ENCODE measurements around the gene SOBP.

Gene SOBP

GRCh38 chr6:107668743-107669474 is 179.0 kb downstream of the SOBP start:
- no peaks in the 10 kb centered on the region for H3K9me3 ChIP-seq (ENCODE audit: severe bottlenecking)
- H3K4me1 ChIP-seq (ENCODE audit: insufficient read depth, poor library complexity, severe bottlenecking), result no peaks in the 10 kb centered on the region
- TF ChIP-seq CTCF (IDR thresholded peaks at IDR 0.05; ENCODE audit: poor library complexity, severe bottlenecking), result no peak
- no peak overlapping the region for H3K27ac ChIP-seq (ENCODE audit: poor library complexity, severe bottlenecking)
- no peaks in the 10 kb centered on the region for H3K27me3 ChIP-seq (ENCODE audit: insufficient read depth, poor library complexity, severe bottlenecking)
- H3K4me3 ChIP-seq (ENCODE audit: severe bottlenecking), result no peak overlapping the region
- no peaks in the 10 kb centered on the region for H3K36me3 ChIP-seq (ENCODE audit: low read depth)
- ATAC-seq (ENCODE audit: low read depth) (no peak), DNase-seq (ENCODE audit: low spot score) (no peak)

GRCh38 chr6:107670792-107671199 is 180.9 kb downstream of the SOBP start:
- no peak overlapping the region for H3K4me3 ChIP-seq (ENCODE audit: severe bottlenecking)
- H3K36me3 ChIP-seq (ENCODE audit: low read depth), result no peaks in the 10 kb centered on the region
- H3K4me1 ChIP-seq (ENCODE audit: insufficient read depth, poor library complexity, severe bottlenecking), result no peaks in the 10 kb centered on the region
- ATAC-seq (ENCODE audit: low read depth) (no peak), DNase-seq (ENCODE audit: low spot score) (no peak)
- H3K27ac ChIP-seq (ENCODE audit: poor library complexity, severe bottlenecking), result no peak overlapping the region
- no peaks in the 10 kb centered on the region for H3K27me3 ChIP-seq (ENCODE audit: insufficient read depth, poor library complexity, severe bottlenecking)
- TF ChIP-seq CTCF (IDR thresholded peaks at IDR 0.05; ENCODE audit: poor library complexity, severe bottlenecking), result no peak
- no peaks in the 10 kb centered on the region for H3K9me3 ChIP-seq (ENCODE audit: severe bottlenecking)

GRCh38 chr6:107673076-107673494 is 183.2 kb downstream of the SOBP start:
- Histone ChIP-seq H3K9me3 (ENCODE audit: severe bottlenecking) (no peaks in the 10 kb centered on the region), H3K4me3 (ENCODE audit: severe bottlenecking) (no peak overlapping the region), H3K27me3 (ENCODE audit: insufficient read depth, poor library complexity, severe bottlenecking) (no peaks in the 10 kb centered on the region), H3K36me3 (ENCODE audit: low read depth) (no peaks in the 10 kb centered on the region), H3K4me1 (ENCODE audit: insufficient read depth, poor library complexity, severe bottlenecking) (no peaks in the 10 kb centered on the region), H3K27ac (ENCODE audit: poor library complexity, severe bottlenecking) (no peak overlapping the region)
- no peak for ATAC-seq (ENCODE audit: low read depth)
- no peak for DNase-seq (ENCODE audit: low spot score)
- TF ChIP-seq CTCF (IDR thresholded peaks at IDR 0.05; ENCODE audit: poor library complexity, severe bottlenecking), result no peak

GRCh38 chr6:107674995-107675738 is 185.2 kb downstream of the SOBP start:
- no peak for DNase-seq (ENCODE audit: low spot score)
- Histone ChIP-seq H3K27ac (ENCODE audit: poor library complexity, severe bottlenecking) (no peak overlapping the region), H3K4me1 (ENCODE audit: insufficient read depth, poor library complexity, severe bottlenecking) (no peaks in the 10 kb centered on the region), H3K27me3 (ENCODE audit: insufficient read depth, poor library complexity, severe bottlenecking) (no peaks in the 10 kb centered on the region), H3K36me3 (ENCODE audit: low read depth) (no peaks in the 10 kb centered on the region), H3K9me3 (ENCODE audit: severe bottlenecking) (no peaks in the 10 kb centered on the region), H3K4me3 (ENCODE audit: severe bottlenecking) (peak overlapping the region; percentile 13)
- TF ChIP-seq CTCF (IDR thresholded peaks at IDR 0.05; ENCODE audit: poor library complexity, severe bottlenecking), result peak; percentile 97
- ATAC-seq (ENCODE audit: low read depth), result peak; percentile 96

- Histone ChIP-seq H3K27me3 (ENCODE audit: insufficient read depth, poor library complexity, severe bottlenecking) (no peaks in the 10 kb centered on the region), H3K4me1 (ENCODE audit: insufficient read depth, poor library complexity, severe bottlenecking) (no peaks in the 10 kb centered on the region), H3K36me3 (ENCODE audit: low read depth) (no peaks in the 10 kb centered on the region), H3K4me3 (ENCODE audit: severe bottlenecking) (no peak overlapping the region), H3K27ac (ENCODE audit: poor library complexity, severe bottlenecking) (no peak overlapping the region), H3K9me3 (ENCODE audit: severe bottlenecking) (no peaks in the 10 kb centered on the region)
- no peak for TF ChIP-seq CTCF (IDR thresholded peaks at IDR 0.05; ENCODE audit: poor library complexity, severe bottlenecking)
- DNase-seq (ENCODE audit: low spot score), result no peak
- no peak for ATAC-seq (ENCODE audit: low read depth)
These were observed 186.1 kb downstream of the SOBP start for GRCh38 chr6:107676042-107676441.

Measured in RWPE2 (cell line).